Adipose tissue (tissue), 3 donors: ENCODE measurements around the gene ATP5PD. TPM values are rescaled to one million over a fixed set of nuclear protein-coding genes. Genes with fewer than 3 reads are reported as not detected.
"Not testable (repeated sequence)": the region's sequence is repeated elsewhere in the genome, so short reads cannot be mapped to it uniquely, and the experiment has no call there.

Experiments
- H3K27ac ChIP-seq: one replicate; pipeline ENCODE4 v1.5.1; 2013; ENCODE audit warnings: low read depth, low read length
- WGBS, 3 donors: extraction: QIAGEN DNeasy Blood & Tissue Kit; methylation state at CpG; one replicate each; pipeline ENCODE4 v1.1.7; 2013; 5-methylcytosine and 5-hydroxymethylcytosine counted together
- polyA plus RNA-seq, 3 donors: library from polyadenylated mRNA; stranded (reverse); fragments of 200-250 nt; gene quantifications; one replicate each; pipeline ENCODE4 v1.2.3, GENCODE V29; 2013
- donor health status: healthy with polysubstance abuse.
- donor health status: Bipolar disorder and iron deficiency.
- donor health status: healthy.

ATP5PD gene
- polyA plus RNA-seq, 3 donors: 180 to 535 (median 429) TPM

GRCh38 chr17:75078284-75079022 lies 31.7 kb upstream of the ATP5PD start:
- 64 to 71% (median 68%) methylated on average over 17 of the region's 17 CpGs for WGBS, 3 donors
- H3K27ac ChIP-seq: no peak overlapping the region

GRCh38 chr17:75077496-75078283 lies 30.9 kb upstream of the ATP5PD start:
- 9 to 11% (median 9%) methylated on average over 42 to 53 of the region's 53 CpGs for WGBS, 3 donors
- H3K27ac ChIP-seq: no peak overlapping the region

- WGBS, 3 donors: 18 to 59% (median 42%) methylated on average over 17 to 30 of the region's 30 CpGs
- no peak overlapping the region for H3K27ac ChIP-seq
Observed at GRCh38 chr17:75077072-75077495, 30.3 kb upstream of the ATP5PD start.

- H3K27ac ChIP-seq: no peak overlapping the region
- 45 to 76% (median 46%) methylated on average over 4 of the region's 4 CpGs for WGBS, 3 donors
Observed at GRCh38 chr17:75075597-75076336, 29.0 kb upstream of the ATP5PD start.

GRCh38 chr17:75074532-75074931 lies 27.8 kb upstream of the ATP5PD start:
- no peak overlapping the region for H3K27ac ChIP-seq
- WGBS, 3 donors: 82 to 83% (median 82%) methylated on average over 12 to 14 of the region's 14 CpGs

- 69 to 79% (median 71%) methylated on average over 5 of the region's 5 CpGs for WGBS, 3 donors
Observed at GRCh38 chr17:75073618-75074047, 26.9 kb upstream of the ATP5PD start.

GRCh38 chr17:75072909-75073308 lies 26.1 kb upstream of the ATP5PD start:
- WGBS, 3 donors: 97 to 98% (median 97%) methylated on average over 5 of the region's 5 CpGs
- not testable (repeated sequence) for H3K27ac ChIP-seq

More at GRCh38 chr17:75073618-75074047, 26.9 kb upstream of the ATP5PD start:
- H3K27ac ChIP-seq: no peak overlapping the region

- not testable (repeated sequence) for H3K27ac ChIP-seq
- 83 to 88% (median 86%) methylated on average over 8 of the region's 8 CpGs for WGBS, 3 donors
Observed at GRCh38 chr17:75071478-75072271, 24.9 kb upstream of the ATP5PD start.

- H3K27ac ChIP-seq: no peak overlapping the region
- WGBS, 3 donors: 91 to 94% (median 93%) methylated on average over 2 of the region's 2 CpGs
Observed at GRCh38 chr17:75069783-75070182, 23.0 kb upstream of the ATP5PD start.

- WGBS, 3 donors: 82 to 88% (median 87%) methylated on average over 8 of the region's 8 CpGs
- H3K27ac ChIP-seq: no peak overlapping the region
Observed at GRCh38 chr17:75068750-75069149, 22.0 kb upstream of the ATP5PD start.

GRCh38 chr17:75067856-75068255 lies 21.1 kb upstream of the ATP5PD start:
- H3K27ac ChIP-seq: no peak overlapping the region
- 49 to 68% (median 59%) methylated on average over 4 of the region's 4 CpGs for WGBS, 3 donors

- 61 to 79% (median 69%) methylated on average over 6 of the region's 6 CpGs for WGBS, 3 donors
Observed at GRCh38 chr17:75065562-75066151, 18.9 kb upstream of the ATP5PD start.

GRCh38 chr17:75064867-75065561 lies 18.2 kb upstream of the ATP5PD start:
- no peak overlapping the region for H3K27ac ChIP-seq
- WGBS, 3 donors: 92 to 95% (median 94%) methylated on average over 18 of the region's 18 CpGs

More at GRCh38 chr17:75065562-75066151, 18.9 kb upstream of the ATP5PD start:
- no peak overlapping the region for H3K27ac ChIP-seq

- WGBS, 3 donors: 87 to 89% (median 88%) methylated on average over 8 of the region's 8 CpGs
- no peak overlapping the region for H3K27ac ChIP-seq
Observed at GRCh38 chr17:75064460-75064859, 17.7 kb upstream of the ATP5PD start.

GRCh38 chr17:75064040-75064439 lies 17.3 kb upstream of the ATP5PD start:
- 90 to 94% (median 94%) methylated on average over 11 of the region's 11 CpGs for WGBS, 3 donors
- no peak overlapping the region for H3K27ac ChIP-seq

- H3K27ac ChIP-seq: no peak overlapping the region
- WGBS, 3 donors: 85 to 92% (median 92%) methylated on average over 3 of the region's 3 CpGs
Observed at GRCh38 chr17:75063626-75064025, 16.9 kb upstream of the ATP5PD start.

- H3K27ac ChIP-seq: no peak overlapping the region
- 85 to 89% (median 89%) methylated on average over 13 of the region's 13 CpGs for WGBS, 3 donors
Observed at GRCh38 chr17:75063201-75063600, 16.4 kb upstream of the ATP5PD start.
